GM19455 (cell line): Measurements from ENCODE around the gene PDE1C.

Experiments used
- ATAC-seq: cut with Tn5 transposase; IDR thresholded peaks from one replicate; pipeline ENCODE4 v1.9.1; 2021; ENCODE audit not compliant: unreplicated experiment

PDE1C gene

GRCh38 chr7:32075612-32076011, 5.4 kb upstream of the PDE1C start:
- ATAC-seq: no peak

GRCh38 chr7:32074787-32075585, 4.8 kb upstream of the PDE1C start:
- no peak for ATAC-seq

- ATAC-seq: no peak
These were observed 3.3 kb upstream of the PDE1C start for GRCh38 chr7:32073533-32073932.

GRCh38 chr7:32072397-32072796, 2.2 kb upstream of the PDE1C start:
- ATAC-seq: no peak

GRCh38 chr7:32071466-32072091, 1.4 kb upstream of the PDE1C start:
- ATAC-seq: no peak

- no peak for ATAC-seq
These were observed 179 bp downstream of the PDE1C start for GRCh38 chr7:32070051-32070405.

- ATAC-seq: no peak
These were observed 1.0 kb downstream of the PDE1C start for GRCh38 chr7:32069116-32069650.

GRCh38 chr7:32068411-32069101, 1.7 kb downstream of the PDE1C start:
- ATAC-seq: no peak

GRCh38 chr7:32066441-32066840, 3.8 kb downstream of the PDE1C start:
- no peak for ATAC-seq

- no peak for ATAC-seq
These were observed 6.6 kb downstream of the PDE1C start for GRCh38 chr7:32063614-32064013.

- no peak for ATAC-seq
These were observed 8.1 kb downstream of the PDE1C start for GRCh38 chr7:32062150-32062549.

- no peak for ATAC-seq
These were observed 8.9 kb downstream of the PDE1C start for GRCh38 chr7:32061346-32061745.

GRCh38 chr7:32059289-32060011, 10.8 kb downstream of the PDE1C start:
- no peak for ATAC-seq

GRCh38 chr7:32058002-32058401, 12.2 kb downstream of the PDE1C start:
- ATAC-seq: no peak

GRCh38 chr7:32056767-32057166, 13.4 kb downstream of the PDE1C start:
- ATAC-seq: no peak

- ATAC-seq: no peak
These were observed 17.0 kb downstream of the PDE1C start for GRCh38 chr7:32053204-32053603.

GRCh38 chr7:32051128-32051527, 19.1 kb downstream of the PDE1C start:
- no peak for ATAC-seq

GRCh38 chr7:32049599-32049998, 20.6 kb downstream of the PDE1C start:
- ATAC-seq: no peak

- peak; percentile 56 for ATAC-seq
These were observed 21.2 kb downstream of the PDE1C start for GRCh38 chr7:32048970-32049491.

- ATAC-seq: no peak
These were observed 22.4 kb downstream of the PDE1C start for GRCh38 chr7:32047801-32048200.

- no peak for ATAC-seq
These were observed 23.1 kb downstream of the PDE1C start for GRCh38 chr7:32047075-32047474.
